Duodenal mucosa (tissue), 2 donors: ENCODE results near the gene DIP2C.
"Not testable (repeated sequence)": the region's sequence is repeated elsewhere in the genome, so short reads cannot be mapped to it uniquely, and the experiment has no call there.

Source experiments
- H3K27ac ChIP-seq: one replicate; pipeline ENCODE4 v1.7.0; 2013; ENCODE audit warnings: low read depth, low read length
- H3K27me3 ChIP-seq, 2 donors: one replicate each; pipeline ENCODE4 v1.7.0; 2013; ENCODE audit warnings: low read length in 2 of 2, control low read depth in 1 of 2; ENCODE audit not compliant: insufficient read depth in 2 of 2, control insufficient read depth in 1 of 2
- H3K36me3 ChIP-seq, 2 donors: one replicate each; pipeline ENCODE4 v1.7.0; 2013; ENCODE audit warnings: low read length in 2 of 2, control low read depth in 1 of 2; ENCODE audit not compliant: insufficient read depth in 2 of 2, control insufficient read depth in 1 of 2
- H3K4me1 ChIP-seq, 2 donors: one replicate each; pipeline ENCODE4 v1.7.0; 2013; ENCODE audit warnings: low read length in 2 of 2, control low read depth in 1 of 2; ENCODE audit not compliant: insufficient read depth in 2 of 2, control insufficient read depth in 1 of 2
- H3K4me3 ChIP-seq, 2 donors: one replicate each; pipeline ENCODE4 v1.7.0; 2013; ENCODE audit warnings: low read length in 2 of 2, low read depth in 1 of 2
- H3K9ac ChIP-seq, 2 donors: one replicate each; pipeline ENCODE4 v1.7.0; 2013; ENCODE audit warnings: low read length in 2 of 2, low read depth in 1 of 2
- H3K9me3 ChIP-seq, 2 donors: one replicate each; pipeline ENCODE4 v1.7.0; 2013; ENCODE audit warnings: low read length in 2 of 2, control low read depth in 1 of 2; ENCODE audit not compliant: control insufficient read depth in 1 of 2

DIP2C gene

GRCh38 chr10:354901-355617, 334.4 kb downstream of the DIP2C start:
- Histone ChIP-seq H3K27me3 (no peaks in the 10 kb centered on the region), H3K4me3 (no peak overlapping the region), H3K27ac (no peak overlapping the region), H3K9me3 (no peaks in the 10 kb centered on the region), H3K4me1 (no peaks in the 10 kb centered on the region), H3K36me3 (peaks cover 15 to 16% of the 10 kb centered on the region in 2 donors), H3K9ac (no peak overlapping the region)

- Histone ChIP-seq H3K4me3 (no peak overlapping the region), H3K27me3 (no peaks in the 10 kb centered on the region), H3K9ac (no peak overlapping the region), H3K4me1 (no peaks in the 10 kb centered on the region), H3K27ac (no peak overlapping the region), H3K9me3 (no peaks in the 10 kb centered on the region), H3K36me3 (peaks cover 26 to 28% of the 10 kb centered on the region in 2 donors)
Measured at GRCh38 chr10:352476-353235, 336.8 kb downstream of the DIP2C start.

- Histone ChIP-seq H3K9ac (no peak overlapping the region), H3K9me3 (no peaks in the 10 kb centered on the region), H3K4me3 (no peak overlapping the region), H3K4me1 (no peaks in the 10 kb centered on the region), H3K36me3 (peaks cover 20 to 28% of the 10 kb centered on the region in 2 donors), H3K27me3 (no peaks in the 10 kb centered on the region), H3K27ac (no peak overlapping the region)
Measured at GRCh38 chr10:351770-352334, 337.6 kb downstream of the DIP2C start.

GRCh38 chr10:350981-351501, 338.4 kb downstream of the DIP2C start:
- no peaks in the 10 kb centered on the region for H3K27me3 ChIP-seq
- H3K9me3 ChIP-seq, result no peaks in the 10 kb centered on the region
- H3K4me3 ChIP-seq, result no peak overlapping the region
- peaks cover 15 to 23% of the 10 kb centered on the region in 2 donors for H3K36me3 ChIP-seq
- H3K9ac ChIP-seq, result no peak overlapping the region
- H3K4me1 ChIP-seq, result no peaks in the 10 kb centered on the region
- H3K27ac ChIP-seq, result no peak overlapping the region

GRCh38 chr10:349081-349480, 340.4 kb downstream of the DIP2C start:
- H3K27ac ChIP-seq, result no peak overlapping the region
- H3K36me3 ChIP-seq, result peaks cover 15 to 29% of the 10 kb centered on the region in 2 donors

GRCh38 chr10:348456-348855, 341.0 kb downstream of the DIP2C start:
- no peaks in the 10 kb centered on the region for H3K9me3 ChIP-seq
- no peak overlapping the region for H3K9ac ChIP-seq
- H3K27me3 ChIP-seq, result no peaks in the 10 kb centered on the region
- H3K4me3 ChIP-seq, result no peak overlapping the region
- peaks cover 15 to 30% of the 10 kb centered on the region in 2 donors for H3K36me3 ChIP-seq
- H3K27ac ChIP-seq, result no peak overlapping the region
- H3K4me1 ChIP-seq, result no peaks in the 10 kb centered on the region

More at GRCh38 chr10:349081-349480, 340.4 kb downstream of the DIP2C start:
- Histone ChIP-seq H3K4me1 (no peaks in the 10 kb centered on the region), H3K9me3 (no peaks in the 10 kb centered on the region), H3K9ac (no peak overlapping the region), H3K4me3 (no peak overlapping the region), H3K27me3 (no peaks in the 10 kb centered on the region)

- H3K9me3 ChIP-seq, H3K4me3 ChIP-seq, H3K4me1 ChIP-seq, H3K27ac ChIP-seq, H3K27me3 ChIP-seq, H3K9ac ChIP-seq: not testable (repeated sequence)
- H3K36me3 ChIP-seq, result peaks cover 15 to 29% of the 10 kb centered on the region in 2 donors
Measured at GRCh38 chr10:347774-348173, 341.7 kb downstream of the DIP2C start.

- not testable (repeated sequence) for H3K27ac ChIP-seq, H3K4me3 ChIP-seq, H3K9ac ChIP-seq, H3K4me1 ChIP-seq, H3K27me3 ChIP-seq, H3K9me3 ChIP-seq
- peaks cover 11 to 25% of the 10 kb centered on the region in 2 donors for H3K36me3 ChIP-seq
Measured at GRCh38 chr10:347190-347589, 342.3 kb downstream of the DIP2C start.

GRCh38 chr10:344582-345200, 344.8 kb downstream of the DIP2C start:
- Histone ChIP-seq H3K27me3 (no peaks in the 10 kb centered on the region), H3K4me3 (no peak overlapping the region), H3K36me3 (peaks cover 11 to 37% of the 10 kb centered on the region in 2 donors), H3K27ac (no peak overlapping the region), H3K9ac (no peak overlapping the region), H3K4me1 (no peaks in the 10 kb centered on the region), H3K9me3 (no peaks in the 10 kb centered on the region)
